HUES64 (cell line): ENCODE results near the gene PDE3A.

Experiments
- H3K27ac ChIP-seq: 2 replicates; pipeline ENCODE4 v1.7.0; 2013; ENCODE audit warnings: low read depth, low read length, inconsistent platforms
- H3K27me3 ChIP-seq: 2 replicates; pipeline ENCODE4 v1.6.1; 2013; ENCODE audit warnings: mild to moderate bottlenecking, low read length; ENCODE audit not compliant: insufficient read depth
- H3K36me3 ChIP-seq: 2 replicates; pipeline ENCODE4 v1.6.1; 2013; ENCODE audit warnings: mild to moderate bottlenecking, low read length; ENCODE audit not compliant: insufficient read depth
- H3K4me1 ChIP-seq: 2 replicates; pipeline ENCODE4 v1.6.1; 2013; ENCODE audit warnings: mild to moderate bottlenecking, low read length, moderate library complexity; ENCODE audit not compliant: insufficient read depth
- H3K4me3 ChIP-seq: 2 replicates; pipeline ENCODE4 v1.5.1; 2013; ENCODE audit warnings: mild to moderate bottlenecking, low read length, moderate library complexity
- H3K9ac ChIP-seq: 2 replicates; pipeline ENCODE4 v1.6.1; 2013; ENCODE audit warnings: mild to moderate bottlenecking, low read depth, low read length
- H3K9me3 ChIP-seq: 2 replicates; pipeline ENCODE4 v1.6.1; 2013; ENCODE audit warnings: low read depth, low read length; ENCODE audit not compliant: insufficient read depth
- WGBS: fragments of 150-250, 120-280 bp; methylation state at CpG from one replicate; pipeline ENCODE4 v1.1.7; 2013; ENCODE audit warnings: missing lambda C conversion rate; 5-methylcytosine and 5-hydroxymethylcytosine counted together

The PDE3A gene

DNA sequence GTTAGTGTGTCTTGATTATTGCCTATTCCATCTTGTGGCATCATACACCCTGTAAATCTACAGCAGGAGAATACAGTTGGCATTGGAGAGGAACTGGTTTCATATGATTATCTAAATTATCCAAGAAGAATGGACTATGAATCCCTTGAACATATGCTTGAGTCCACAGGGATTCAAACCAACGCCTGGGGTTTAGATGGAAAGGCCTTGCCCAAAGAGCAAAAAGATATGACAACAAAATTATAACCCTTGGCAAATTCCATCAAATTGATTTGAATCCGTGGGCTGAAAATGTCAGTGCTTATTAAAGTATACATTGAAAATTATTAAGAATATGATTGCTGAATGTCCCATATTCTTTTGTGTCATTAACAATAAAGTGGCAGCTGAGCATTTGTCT lies 108.2 kb downstream of the PDE3A start:
- H3K27me3 ChIP-seq = no peaks in the 10 kb centered on the region
- no peak overlapping the region for H3K27ac ChIP-seq
- H3K36me3 ChIP-seq = no peaks in the 10 kb centered on the region
- H3K9me3 ChIP-seq = 0 out of 2 replicates have a peak, but pooled peaks cover 2% of the 10 kb centered on the region
- no peaks in the 10 kb centered on the region for H3K4me1 ChIP-seq
- WGBS = 100% methylated on average over 2 of the region's 2 CpGs
- no peak overlapping the region for H3K9ac ChIP-seq
- H3K4me3 ChIP-seq = no peak overlapping the region

DNA sequence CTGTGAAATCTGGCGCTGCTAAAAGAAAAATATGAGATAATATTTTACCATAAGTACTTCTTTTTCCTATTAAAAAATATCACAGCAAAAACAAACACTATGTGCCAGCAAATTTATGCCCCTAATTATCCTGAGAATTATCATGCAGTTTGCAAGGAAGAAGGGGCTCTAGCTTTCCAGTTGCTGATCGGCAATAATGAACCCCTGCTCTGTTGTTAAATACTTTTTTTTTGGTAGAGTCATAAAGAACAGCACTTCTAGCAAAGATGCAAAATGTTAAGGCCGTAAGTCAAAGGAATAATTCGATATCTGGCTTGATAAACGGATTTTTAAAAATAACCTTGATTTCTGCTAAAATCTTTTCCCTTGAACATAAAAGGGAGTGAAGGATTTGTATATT lies 108.9 kb downstream of the PDE3A start:
- Histone ChIP-seq H3K4me1 (no peaks in the 10 kb centered on the region), H3K27ac (no peak overlapping the region), H3K36me3 (no peaks in the 10 kb centered on the region), H3K4me3 (no peak overlapping the region), H3K27me3 (no peaks in the 10 kb centered on the region), H3K9me3 (0 out of 2 replicates have a peak, but pooled peaks cover 2% of the 10 kb centered on the region), H3K9ac (no peak overlapping the region)
- WGBS = 89% methylated on average over 4 of the region's 5 CpGs

DNA sequence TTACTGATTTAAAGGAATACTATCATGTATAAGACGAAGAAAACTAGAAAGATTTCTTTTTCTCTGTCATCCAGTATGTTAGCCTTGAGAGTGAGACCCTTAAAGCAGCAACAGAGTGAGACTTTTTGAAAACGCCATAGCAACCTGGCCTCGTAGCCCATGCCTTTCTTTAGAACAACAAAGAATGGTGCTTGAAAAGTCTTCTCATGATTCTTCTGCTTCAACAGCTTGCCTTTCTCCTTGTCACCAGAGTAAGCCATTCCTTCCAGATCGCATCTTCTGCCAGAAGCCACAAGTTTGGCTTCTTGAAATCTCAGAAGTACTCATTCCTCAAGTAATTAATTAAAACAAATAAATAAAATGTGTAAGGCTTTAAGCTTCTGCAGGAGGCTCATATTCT lies 109.3 kb downstream of the PDE3A start:
- Histone ChIP-seq H3K4me1 (no peaks in the 10 kb centered on the region), H3K27ac (no peak overlapping the region), H3K9me3 (0 out of 2 replicates have a peak, but pooled peaks cover 2% of the 10 kb centered on the region), H3K4me3 (no peak overlapping the region), H3K36me3 (no peaks in the 10 kb centered on the region), H3K9ac (no peak overlapping the region), H3K27me3 (no peaks in the 10 kb centered on the region)
- 88% methylated on average over 4 of the region's 4 CpGs for WGBS

DNA sequence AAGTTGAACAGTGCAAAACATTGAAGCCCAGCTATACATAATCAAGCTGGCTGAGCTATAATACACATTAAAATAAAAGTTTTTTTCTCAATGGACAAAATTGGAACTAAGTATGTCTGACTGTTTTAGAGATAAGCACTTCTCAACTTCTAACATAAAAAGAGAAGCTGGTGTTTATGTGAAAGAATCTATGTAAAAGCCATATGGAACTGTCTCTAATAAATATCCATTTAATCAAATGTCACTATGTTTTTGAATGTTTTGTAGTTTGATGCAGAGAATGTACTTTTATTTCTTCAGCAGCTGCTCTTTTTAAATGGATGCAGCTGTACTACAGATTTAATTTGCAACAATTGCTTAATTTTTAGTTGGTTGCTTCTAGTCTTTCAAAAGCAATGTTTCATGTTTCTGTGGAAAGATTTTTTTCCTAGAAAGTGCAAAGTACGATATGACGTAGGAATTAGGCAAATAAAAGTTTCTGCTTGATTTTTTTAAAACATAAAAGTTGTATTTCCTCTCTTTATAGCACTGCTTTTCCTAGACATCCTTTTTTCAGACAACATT lies 114.2 kb downstream of the PDE3A start:
- no peak overlapping the region for H3K9ac ChIP-seq
- H3K27ac ChIP-seq = no peak overlapping the region
- H3K9me3 ChIP-seq = no peaks in the 10 kb centered on the region
- no peaks in the 10 kb centered on the region for H3K4me1 ChIP-seq
- H3K27me3 ChIP-seq = no peaks in the 10 kb centered on the region
- H3K36me3 ChIP-seq = no peaks in the 10 kb centered on the region
- H3K4me3 ChIP-seq = no peak overlapping the region
- 97% methylated on average over 2 of the region's 2 CpGs for WGBS

DNA sequence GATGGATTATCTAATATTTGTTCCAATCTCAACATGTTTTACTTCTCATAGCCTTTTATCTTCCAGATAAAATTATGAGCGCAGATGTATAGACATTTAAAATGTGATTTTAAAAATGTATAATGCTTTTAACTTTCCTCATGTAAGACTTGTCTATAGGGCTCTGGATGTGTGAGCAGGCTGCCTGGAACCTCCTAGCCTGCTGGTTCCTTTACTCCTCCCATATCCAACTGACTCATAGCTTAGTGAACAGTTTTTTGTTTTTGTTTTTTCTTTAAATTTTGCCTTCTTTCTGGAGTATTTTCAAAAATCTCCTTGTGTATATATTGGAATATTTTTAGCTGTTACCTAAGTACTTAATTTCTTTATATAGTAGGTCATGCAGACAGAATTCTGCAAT lies 115.4 kb downstream of the PDE3A start:
- no peaks in the 10 kb centered on the region for H3K4me1 ChIP-seq
- no peak overlapping the region for H3K27ac ChIP-seq
- no CpG with 5 or more reads among the region's 1 CpG for WGBS
- no peak overlapping the region for H3K4me3 ChIP-seq
- no peaks in the 10 kb centered on the region for H3K27me3 ChIP-seq
- no peak overlapping the region for H3K9ac ChIP-seq
- H3K9me3 ChIP-seq = no peaks in the 10 kb centered on the region
- no peaks in the 10 kb centered on the region for H3K36me3 ChIP-seq

DNA sequence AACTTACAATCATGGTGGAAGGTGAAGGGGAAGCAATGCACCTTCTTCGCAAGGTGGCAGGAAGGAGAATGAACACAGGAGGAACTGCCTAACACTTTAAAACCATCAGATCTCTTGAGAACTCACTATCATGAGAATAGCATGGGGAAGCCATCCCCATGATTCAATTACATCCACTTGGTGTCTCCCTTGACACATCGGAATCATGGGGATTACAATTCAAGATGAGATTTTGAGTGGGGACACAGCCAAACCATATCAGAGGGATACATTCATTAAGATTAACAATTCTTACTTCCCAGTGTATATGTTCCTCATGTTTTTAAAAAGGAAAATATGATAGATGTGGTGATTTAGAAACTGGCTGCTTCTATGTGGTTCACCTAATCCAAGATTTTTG lies 117.9 kb downstream of the PDE3A start:
- no peaks in the 10 kb centered on the region for H3K27me3 ChIP-seq
- no peaks in the 10 kb centered on the region for H3K36me3 ChIP-seq
- no peak overlapping the region for H3K9ac ChIP-seq
- H3K4me1 ChIP-seq = no peaks in the 10 kb centered on the region
- no peak overlapping the region for H3K27ac ChIP-seq
- no peaks in the 10 kb centered on the region for H3K9me3 ChIP-seq
- H3K4me3 ChIP-seq = no peak overlapping the region
- WGBS = 94% methylated on average over 2 of the region's 2 CpGs

DNA sequence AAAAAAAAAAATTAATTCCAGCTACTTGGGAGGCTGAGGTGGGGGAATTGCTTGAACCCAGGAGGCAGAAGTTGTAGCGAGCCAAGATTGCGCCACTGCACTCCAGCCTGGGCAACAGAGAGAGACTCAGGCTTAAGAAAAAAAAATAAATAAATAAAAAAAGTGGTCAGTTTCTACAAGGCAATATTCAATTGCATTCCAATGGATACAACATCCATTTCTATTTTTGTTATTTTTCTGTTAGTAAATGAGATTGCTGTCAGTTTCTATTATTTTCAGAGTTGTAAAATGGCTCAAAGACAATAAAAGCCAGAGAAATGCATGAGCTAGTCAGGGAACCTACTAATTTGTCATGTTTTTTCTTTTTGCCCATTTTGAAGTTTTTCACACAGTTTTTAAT lies 119.2 kb downstream of the PDE3A start:
- no peaks in the 10 kb centered on the region for H3K27me3 ChIP-seq
- H3K4me3 ChIP-seq = no peak overlapping the region
- 0 out of 2 replicates have a peak, but pooled peaks cover 2% of the 10 kb centered on the region for H3K4me1 ChIP-seq
- no peak overlapping the region for H3K9ac ChIP-seq
- no peaks in the 10 kb centered on the region for H3K9me3 ChIP-seq
- H3K36me3 ChIP-seq = no peaks in the 10 kb centered on the region
- 96% methylated on average over 2 of the region's 2 CpGs for WGBS
- no peak overlapping the region for H3K27ac ChIP-seq

DNA sequence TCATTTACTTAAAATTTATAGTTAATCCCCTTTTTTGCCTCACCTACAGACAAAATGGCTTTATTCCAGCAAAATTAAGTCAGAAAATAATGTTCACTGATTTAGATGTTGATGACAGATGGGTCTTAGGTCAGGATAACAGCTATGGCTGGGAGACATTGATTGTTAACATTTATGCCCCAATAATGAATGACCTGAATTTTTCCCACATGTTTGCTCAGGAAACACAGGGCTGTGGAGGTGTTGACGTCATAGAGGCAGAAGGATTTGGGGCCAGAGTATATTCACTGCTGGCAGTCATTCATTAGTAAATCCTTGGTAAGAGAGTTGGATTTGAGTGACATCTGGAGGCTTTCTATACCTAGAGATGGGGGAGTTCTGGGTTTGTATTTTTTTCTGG lies 121.3 kb downstream of the PDE3A start:
- Histone ChIP-seq H3K27me3 (no peaks in the 10 kb centered on the region), H3K27ac (no peak overlapping the region), H3K4me1 (0 out of 2 replicates have a peak, but pooled peaks cover 5% of the 10 kb centered on the region), H3K36me3 (no peaks in the 10 kb centered on the region), H3K9ac (no peak overlapping the region), H3K4me3 (no peak overlapping the region), H3K9me3 (no peaks in the 10 kb centered on the region)
- 78% methylated on average over 1 of the region's 1 CpG for WGBS

DNA sequence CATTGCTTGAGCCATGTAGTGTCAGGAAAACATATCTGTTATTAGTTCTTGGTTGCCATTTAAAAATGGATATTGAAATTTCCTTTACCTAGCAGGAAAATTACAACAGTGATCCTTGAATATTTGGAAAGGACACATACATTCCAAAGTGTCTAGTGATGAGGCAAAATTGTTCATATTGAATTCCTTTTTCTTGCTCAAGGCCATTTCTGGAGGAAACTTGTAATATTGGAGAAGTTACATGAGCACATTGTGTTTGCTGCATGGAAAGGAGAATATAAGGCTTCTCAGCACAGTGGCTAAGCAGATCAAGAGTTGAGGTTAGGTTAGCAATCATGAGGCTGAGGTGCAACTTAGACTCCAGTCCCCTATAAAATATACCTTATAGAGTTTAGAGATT lies 121.9 kb downstream of the PDE3A start:
- Histone ChIP-seq H3K4me1 (0 out of 2 replicates have a peak, but pooled peaks cover 5% of the 10 kb centered on the region), H3K9me3 (no peaks in the 10 kb centered on the region), H3K27me3 (no peaks in the 10 kb centered on the region), H3K4me3 (no peak overlapping the region), H3K9ac (no peak overlapping the region), H3K27ac (no peak overlapping the region), H3K36me3 (no peaks in the 10 kb centered on the region)

DNA sequence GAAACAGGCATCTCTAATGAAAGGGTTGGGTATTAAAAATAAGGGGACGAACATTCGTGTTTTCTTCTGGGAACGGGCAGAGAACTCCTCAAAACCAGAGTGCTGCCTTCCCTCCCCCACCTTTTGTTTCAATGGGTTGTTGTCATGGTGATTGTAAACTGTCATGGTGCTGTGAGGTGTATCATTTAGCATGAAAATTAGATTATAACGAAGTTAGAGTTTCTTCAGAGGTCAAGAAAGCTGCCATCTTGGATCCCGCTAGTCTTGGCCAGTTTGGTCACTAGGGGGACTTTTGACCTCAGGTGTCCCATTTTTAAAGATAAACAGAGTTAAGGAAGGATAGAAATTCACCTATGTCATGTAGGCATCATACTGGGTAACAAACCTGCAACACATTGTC lies 123.0 kb downstream of the PDE3A start:
- 76% methylated on average over 5 of the region's 5 CpGs for WGBS
- Histone ChIP-seq H3K27me3 (no peaks in the 10 kb centered on the region), H3K36me3 (no peaks in the 10 kb centered on the region), H3K4me3 (no peak overlapping the region), H3K9ac (no peak overlapping the region), H3K27ac (no peak overlapping the region), H3K4me1 (0 out of 2 replicates have a peak, but pooled peaks cover 5% of the 10 kb centered on the region), H3K9me3 (no peaks in the 10 kb centered on the region)

DNA sequence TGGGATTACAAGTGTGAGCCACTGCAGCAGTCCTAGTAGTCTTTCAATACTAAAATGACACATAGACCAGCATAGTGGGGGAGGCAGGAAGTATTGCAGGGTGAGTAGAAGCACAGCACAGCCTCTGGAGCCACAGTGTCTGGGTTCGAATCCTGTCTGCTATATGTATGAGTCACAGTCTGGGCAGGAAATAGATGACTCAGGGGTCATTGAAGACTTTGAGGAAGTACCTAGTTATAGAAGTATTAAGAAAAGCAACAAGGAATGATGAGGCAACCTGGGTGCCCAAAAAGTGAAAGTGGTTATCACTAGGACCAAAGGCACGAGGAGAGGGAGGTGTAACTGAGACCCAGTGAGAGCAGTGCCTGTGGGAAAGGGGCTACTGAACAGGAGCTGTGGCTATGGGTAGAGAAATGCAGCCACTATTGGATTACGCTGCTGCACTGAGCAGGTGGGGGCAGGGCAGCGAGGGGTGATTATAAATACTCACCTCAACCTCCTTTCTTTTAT lies 124.0 kb downstream of the PDE3A start:
- no peak overlapping the region for H3K4me3 ChIP-seq
- H3K27me3 ChIP-seq = no peaks in the 10 kb centered on the region
- 0 out of 2 replicates have a peak, but pooled peaks cover 5% of the 10 kb centered on the region for H3K4me1 ChIP-seq
- H3K9ac ChIP-seq = no peak overlapping the region
- no peaks in the 10 kb centered on the region for H3K36me3 ChIP-seq
- 90% methylated on average over 4 of the region's 4 CpGs for WGBS
- H3K9me3 ChIP-seq = no peaks in the 10 kb centered on the region
- H3K27ac ChIP-seq = no peak overlapping the region

DNA sequence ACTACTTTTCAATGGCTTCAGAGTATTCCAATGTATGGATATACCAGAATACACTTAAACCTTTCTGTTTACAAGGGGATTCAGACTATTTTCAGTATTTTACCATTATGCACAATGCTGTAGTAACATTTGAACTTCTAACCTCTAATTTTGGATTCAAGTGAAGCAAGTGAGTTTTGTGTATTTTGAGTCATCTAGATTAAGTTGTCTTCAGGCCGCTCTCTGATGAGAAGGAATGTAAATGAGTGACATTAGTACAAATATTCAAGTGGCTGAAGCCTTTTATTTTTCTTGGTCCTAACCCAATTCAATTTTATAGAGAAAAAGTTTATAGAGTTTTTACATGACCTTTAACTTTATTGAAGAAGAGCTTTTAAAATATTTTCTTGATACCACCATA lies 125.6 kb downstream of the PDE3A start:
- no peaks in the 10 kb centered on the region for H3K27me3 ChIP-seq
- H3K36me3 ChIP-seq = no peaks in the 10 kb centered on the region
- no peak overlapping the region for H3K9ac ChIP-seq
- no peak overlapping the region for H3K27ac ChIP-seq
- H3K9me3 ChIP-seq = no peaks in the 10 kb centered on the region
- no peak overlapping the region for H3K4me3 ChIP-seq
- 0 out of 2 replicates have a peak, but pooled peaks cover 5% of the 10 kb centered on the region for H3K4me1 ChIP-seq
- WGBS = 93% methylated on average over 1 of the region's 1 CpG
